KOPT-K1 (cell line): ENCODE measurements around the gene DIAPH3.

ENCODE experiments used
- H3K27ac ChIP-seq: fragments of 200-600 bp; sonication (generic); 2 replicates; pipeline ENCODE4 v1.5.1; 2016; ENCODE audit warnings: antibody characterized with exemption, mild to moderate bottlenecking, low read depth, low read length; ENCODE audit not compliant: poor library complexity, severe bottlenecking
- H3K36me3 ChIP-seq: fragments of 200-600 bp; sonication (generic); 2 replicates; pipeline ENCODE4 v1.5.1; 2017; ENCODE audit warnings: antibody characterized with exemption, mild to moderate bottlenecking, low read length, moderate library complexity; ENCODE audit not compliant: insufficient read depth
- H3K9me3 ChIP-seq: fragments of 200-600 bp; sonication (generic); 2 replicates; pipeline ENCODE4 v1.5.1; 2017; ENCODE audit warnings: antibody characterized with exemption, low read length, mild to moderate bottlenecking; ENCODE audit not compliant: insufficient read depth, poor library complexity, severe bottlenecking

DIAPH3 gene

DNA sequence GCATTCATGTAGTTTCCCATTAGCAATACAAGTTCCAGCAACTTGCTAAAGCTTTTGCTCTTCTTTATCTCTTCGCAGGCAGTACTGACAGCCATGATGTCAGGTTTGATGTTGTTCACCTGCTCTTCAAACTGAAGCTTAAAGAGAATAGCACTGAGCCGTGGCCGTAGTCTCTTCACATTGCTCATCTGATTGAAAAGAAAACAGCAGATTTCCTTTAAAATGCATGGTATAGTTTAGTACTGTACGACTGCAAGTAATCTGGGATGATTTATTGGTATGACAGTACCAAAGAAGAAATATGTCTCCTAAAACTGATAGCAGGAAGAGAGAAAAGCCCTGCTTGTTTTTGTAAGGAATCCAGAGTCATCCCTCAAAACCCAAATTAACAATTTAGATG lies 284.4 kb downstream of the DIAPH3 start:
- H3K9me3 ChIP-seq = no peaks in the 10 kb centered on the region
- no peak overlapping the region for H3K27ac ChIP-seq
- peaks cover 29% of the 10 kb centered on the region for H3K36me3 ChIP-seq

DNA sequence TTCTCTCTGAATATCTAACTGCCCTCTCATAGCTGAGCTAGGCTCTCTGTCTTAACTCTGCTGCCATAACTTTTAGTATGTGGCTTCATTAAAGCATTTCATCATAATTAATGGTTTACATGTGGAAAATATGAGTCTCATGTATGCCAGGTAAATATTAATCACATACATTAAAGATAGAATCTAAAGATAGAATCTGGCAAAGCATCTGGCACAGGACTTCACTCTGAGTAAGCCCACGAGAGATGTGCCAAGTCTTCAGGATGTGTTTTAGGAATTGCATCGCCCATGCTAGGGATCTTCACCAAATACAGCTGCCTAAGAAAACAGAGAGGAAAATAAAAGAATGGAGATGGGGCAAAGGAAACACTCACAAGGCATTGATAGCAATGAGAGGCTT lies 285.8 kb downstream of the DIAPH3 start:
- no peak overlapping the region for H3K27ac ChIP-seq
- H3K9me3 ChIP-seq = no peaks in the 10 kb centered on the region
- peaks cover 35% of the 10 kb centered on the region for H3K36me3 ChIP-seq

DNA sequence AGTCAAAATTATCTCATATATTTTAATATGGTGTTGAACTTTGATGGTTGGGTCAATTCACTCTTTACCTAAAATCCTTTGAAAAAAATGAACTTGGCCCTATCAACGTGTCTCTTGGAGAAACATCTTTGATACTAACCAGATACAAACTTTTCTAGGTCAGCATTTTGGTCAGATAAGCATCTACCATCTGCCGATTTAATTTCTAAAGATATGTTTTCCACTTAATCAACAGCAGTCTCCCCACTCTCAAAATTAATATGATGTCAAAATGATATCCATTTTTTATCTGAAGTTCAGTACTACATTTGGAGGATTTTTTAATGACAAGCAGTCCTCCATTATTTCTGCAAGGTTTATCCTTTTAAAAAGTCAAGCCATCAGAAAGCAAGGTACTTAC lies 288.8 kb downstream of the DIAPH3 start:
- Histone ChIP-seq H3K27ac (no peak overlapping the region), H3K36me3 (peaks cover 50% of the 10 kb centered on the region), H3K9me3 (no peaks in the 10 kb centered on the region)

DNA sequence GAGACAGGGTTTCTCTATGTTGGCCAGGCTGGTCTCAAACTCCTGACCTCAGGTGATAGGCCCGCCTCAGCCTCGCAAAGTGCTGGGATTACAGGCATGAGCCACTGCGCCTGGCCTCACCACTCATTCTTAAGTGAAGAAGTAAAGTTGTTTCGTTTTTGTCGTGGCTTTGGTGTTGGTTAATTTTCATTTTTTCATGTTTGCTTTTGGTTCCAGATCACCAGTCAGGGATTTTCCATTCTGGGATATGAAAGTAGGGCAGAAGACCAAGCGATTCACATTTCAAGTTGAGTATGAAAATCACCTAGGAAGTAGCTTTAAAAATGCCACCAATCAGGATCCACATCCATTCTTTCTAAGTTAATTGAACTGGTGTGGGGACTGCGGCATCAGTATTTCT lies 289.9 kb downstream of the DIAPH3 start:
- H3K27ac ChIP-seq = no peak overlapping the region
- no peaks in the 10 kb centered on the region for H3K9me3 ChIP-seq
- H3K36me3 ChIP-seq = peaks cover 47% of the 10 kb centered on the region

DNA sequence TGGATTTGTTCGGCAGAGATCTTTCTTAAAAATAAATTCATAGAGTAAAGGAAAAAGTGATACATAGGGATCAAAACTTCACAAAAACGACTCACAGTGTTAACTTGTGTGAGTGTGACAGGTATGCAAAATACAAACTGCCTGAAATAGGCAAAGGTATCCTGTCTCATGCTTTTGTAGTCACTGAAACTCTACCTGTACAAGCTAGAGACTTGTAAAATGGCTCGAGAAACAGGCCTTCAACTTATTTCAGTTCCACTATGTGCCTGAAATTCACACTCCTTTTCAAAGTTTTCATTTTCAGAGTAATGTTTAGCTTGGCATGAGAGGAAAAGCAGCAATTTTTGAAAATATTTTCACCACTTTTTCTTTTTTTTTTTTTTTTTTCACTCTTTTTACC lies 290.4 kb downstream of the DIAPH3 start:
- Histone ChIP-seq H3K27ac (no peak overlapping the region), H3K9me3 (no peaks in the 10 kb centered on the region), H3K36me3 (peaks cover 46% of the 10 kb centered on the region)

DNA sequence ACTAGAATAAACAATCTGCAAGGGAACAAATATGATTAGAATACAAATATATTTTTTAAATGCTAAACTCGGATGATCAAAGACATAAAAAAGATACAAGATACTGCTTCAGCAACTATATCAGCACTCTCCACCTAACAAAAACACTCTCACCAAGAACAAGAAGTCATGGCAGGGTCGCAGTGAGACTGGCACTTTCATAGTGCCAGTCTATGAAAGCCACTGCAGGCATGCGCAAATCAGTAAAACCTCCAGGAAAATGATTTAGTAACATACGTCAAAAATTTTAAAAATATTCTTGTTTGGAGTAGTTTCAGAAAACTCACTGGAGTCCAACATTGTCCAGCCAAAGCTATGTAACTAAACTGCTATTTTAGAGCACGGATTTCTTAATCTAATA lies 295.9 kb downstream of the DIAPH3 start:
- Histone ChIP-seq H3K9me3 (no peaks in the 10 kb centered on the region), H3K36me3 (peaks cover 19% of the 10 kb centered on the region; the same call in 1 of the 2 replicates), H3K27ac (no peak overlapping the region)

DNA sequence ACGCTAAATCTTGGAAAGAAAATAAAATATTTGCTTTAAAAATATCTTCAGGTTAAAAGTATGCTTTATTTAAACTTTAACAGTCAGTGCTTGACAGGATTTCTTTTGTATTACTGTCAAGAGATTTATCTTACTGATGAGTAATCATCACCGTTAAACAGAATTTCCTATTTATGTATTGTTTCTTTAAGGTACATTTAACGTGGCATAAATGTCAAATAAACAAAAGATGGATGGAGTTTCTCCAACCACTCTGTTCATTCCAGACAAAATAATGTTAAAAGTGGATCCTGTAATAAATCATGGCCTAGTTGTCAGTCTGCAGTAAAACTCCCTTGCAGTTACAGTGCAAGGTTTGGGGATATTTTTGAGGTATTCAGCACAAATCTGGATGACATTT lies 298.3 kb downstream of the DIAPH3 start:
- no peaks in the 10 kb centered on the region for H3K9me3 ChIP-seq
- H3K27ac ChIP-seq = no peak overlapping the region
- 0 out of 2 replicates have a peak, but pooled peaks cover 10% of the 10 kb centered on the region for H3K36me3 ChIP-seq

DNA sequence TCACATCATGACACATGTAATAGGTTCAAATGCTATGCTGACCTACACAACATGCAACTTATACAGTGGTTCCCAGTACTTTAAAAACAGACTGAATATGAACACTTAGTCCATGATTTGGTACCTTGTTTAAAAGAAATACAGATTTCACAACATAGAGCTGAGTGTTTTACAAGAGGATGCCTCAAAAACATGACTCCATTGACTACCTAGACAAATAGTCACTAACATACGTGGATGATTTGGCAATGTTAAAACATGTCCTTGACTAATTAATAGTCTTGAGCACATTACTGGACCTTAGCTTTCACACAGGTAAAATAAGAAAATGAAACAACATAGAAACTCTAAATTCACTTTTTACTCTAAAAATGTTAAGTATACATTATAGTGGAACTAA lies 300.1 kb downstream of the DIAPH3 start:
- no peak overlapping the region for H3K27ac ChIP-seq
- peaks cover 10% of the 10 kb centered on the region; the same call in 1 of the 2 replicates for H3K36me3 ChIP-seq
- no peaks in the 10 kb centered on the region for H3K9me3 ChIP-seq

DNA sequence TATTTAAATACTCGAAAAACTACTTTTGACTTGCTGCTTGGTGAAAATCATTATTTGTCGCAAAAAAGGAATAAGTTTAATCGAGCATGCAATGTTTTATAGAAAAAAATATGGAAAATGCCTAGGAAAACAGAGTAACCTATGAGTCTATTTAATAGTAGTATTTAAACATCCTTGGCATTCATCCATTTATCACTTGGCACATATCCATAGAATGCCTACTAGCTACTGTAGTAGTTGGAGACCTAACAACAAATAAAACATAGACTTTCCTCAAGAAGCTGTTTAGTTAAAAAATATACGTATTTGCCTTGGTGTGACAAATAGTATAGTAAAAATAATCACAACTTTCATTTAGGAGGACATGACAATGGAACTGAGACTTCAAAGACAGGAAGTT lies 302.1 kb downstream of the DIAPH3 start:
- Histone ChIP-seq H3K9me3 (no peaks in the 10 kb centered on the region), H3K27ac (no peak overlapping the region), H3K36me3 (peaks cover 17% of the 10 kb centered on the region)

DNA sequence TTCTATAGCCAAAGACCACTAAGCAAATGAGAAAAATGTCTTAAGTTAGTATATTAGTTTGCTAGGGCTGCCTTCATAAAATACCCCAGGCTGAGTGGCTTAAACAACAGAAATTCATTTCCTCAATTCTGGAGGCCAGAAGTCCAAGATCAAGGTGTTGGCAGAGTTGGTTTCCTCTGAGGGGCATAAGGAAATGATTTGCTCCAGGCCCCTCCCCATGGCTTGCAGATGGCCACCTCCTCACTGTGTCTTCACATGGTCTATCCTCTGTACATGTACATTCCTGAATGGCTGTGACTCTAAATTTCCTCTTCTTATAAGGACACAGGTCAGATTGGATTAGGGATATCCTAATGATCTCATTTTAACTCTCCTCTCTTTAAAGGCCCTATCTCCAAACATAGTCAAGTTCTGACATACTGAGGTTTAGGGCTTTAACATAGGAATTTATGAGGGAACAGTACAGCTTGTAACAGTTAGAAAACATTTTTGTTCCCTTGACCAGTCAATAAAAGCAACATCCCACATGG lies 307.4 kb downstream of the DIAPH3 start:
- Histone ChIP-seq H3K9me3 (peaks cover 4% of the 10 kb centered on the region), H3K36me3 (peaks cover 43% of the 10 kb centered on the region), H3K27ac (no peak overlapping the region)

DNA sequence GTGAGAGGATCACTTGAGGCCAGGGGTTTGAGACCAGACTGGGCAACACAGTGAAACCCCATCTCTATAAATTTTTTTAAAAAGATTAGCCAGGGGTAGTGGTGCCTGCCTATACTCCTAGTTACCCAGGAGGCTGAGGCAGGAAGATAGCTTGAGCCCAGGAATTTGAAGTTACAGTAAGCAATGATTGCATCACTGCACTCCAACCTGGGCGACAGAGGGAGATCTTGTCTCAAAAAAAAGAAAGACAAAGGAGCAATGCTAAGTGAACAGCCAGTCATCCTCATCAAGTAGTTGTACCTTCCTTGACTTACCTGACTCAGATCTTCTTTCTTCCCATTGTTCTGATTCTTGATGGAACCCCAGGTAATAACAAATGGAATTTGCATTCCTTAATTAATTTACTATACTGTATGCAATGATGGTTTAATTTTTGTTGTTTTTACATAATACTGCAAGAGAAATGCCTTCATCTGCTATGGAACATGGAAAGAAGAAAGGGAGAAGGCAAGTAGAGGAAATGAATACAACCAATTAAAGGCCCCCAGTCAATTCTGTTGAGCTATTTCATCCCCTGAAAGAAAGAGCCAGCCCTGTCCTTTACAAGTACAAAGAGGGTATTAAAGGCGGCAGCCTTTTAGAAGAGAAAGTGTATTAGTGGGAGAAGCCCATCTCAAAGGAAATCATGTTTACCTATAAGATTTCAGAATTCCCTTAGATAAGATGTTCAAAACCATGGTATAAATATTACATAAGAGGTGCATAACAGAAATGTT lies 316.7 kb downstream of the DIAPH3 start:
- Histone ChIP-seq H3K36me3 (no peaks in the 10 kb centered on the region), H3K9me3 (peaks cover 7% of the 10 kb centered on the region), H3K27ac (no peak overlapping the region)

DNA sequence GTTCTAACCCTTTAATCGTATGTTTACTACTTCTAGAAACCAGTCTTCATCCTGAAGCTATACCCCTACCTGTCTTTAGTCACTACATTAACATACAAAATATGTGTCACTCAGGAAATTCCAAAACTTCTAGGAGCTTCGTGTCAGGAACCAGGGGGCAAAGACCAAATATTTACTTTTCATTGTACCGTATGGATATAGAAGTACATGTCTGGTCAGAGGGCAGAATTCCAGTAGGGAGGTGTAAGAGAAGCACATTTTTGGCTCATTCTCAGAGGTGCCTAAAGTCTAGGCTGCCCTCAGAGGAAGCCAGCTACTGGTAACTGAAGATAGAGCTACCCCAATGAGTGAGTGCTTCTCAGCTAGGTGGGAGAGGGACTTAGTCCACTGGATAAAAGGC lies 320.7 kb downstream of the DIAPH3 start:
- Histone ChIP-seq H3K9me3 (no peaks in the 10 kb centered on the region), H3K27ac (no peak overlapping the region), H3K36me3 (0 out of 2 replicates have a peak, but pooled peaks cover 5% of the 10 kb centered on the region)

DNA sequence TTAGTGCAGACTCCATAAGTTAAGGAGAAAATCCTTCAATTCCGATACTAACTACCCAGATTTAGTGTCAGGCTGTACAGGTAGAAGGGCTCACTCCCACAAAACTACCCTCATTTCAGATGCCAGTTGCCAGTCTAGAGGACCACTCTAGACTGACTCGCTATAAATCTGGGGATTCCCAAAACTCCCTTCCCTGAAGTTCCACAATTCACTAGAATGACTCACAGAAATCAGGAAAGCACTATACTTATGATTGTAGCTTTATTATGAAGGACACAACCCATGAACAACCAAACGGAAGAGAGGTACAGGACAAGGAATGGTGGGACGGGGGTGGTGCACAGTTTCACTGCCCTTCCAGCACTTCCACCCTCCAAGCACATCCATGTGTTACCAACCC lies 321.2 kb downstream of the DIAPH3 start:
- Histone ChIP-seq H3K9me3 (no peaks in the 10 kb centered on the region), H3K27ac (no peak overlapping the region), H3K36me3 (0 out of 2 replicates have a peak, but pooled peaks cover 5% of the 10 kb centered on the region)

DNA sequence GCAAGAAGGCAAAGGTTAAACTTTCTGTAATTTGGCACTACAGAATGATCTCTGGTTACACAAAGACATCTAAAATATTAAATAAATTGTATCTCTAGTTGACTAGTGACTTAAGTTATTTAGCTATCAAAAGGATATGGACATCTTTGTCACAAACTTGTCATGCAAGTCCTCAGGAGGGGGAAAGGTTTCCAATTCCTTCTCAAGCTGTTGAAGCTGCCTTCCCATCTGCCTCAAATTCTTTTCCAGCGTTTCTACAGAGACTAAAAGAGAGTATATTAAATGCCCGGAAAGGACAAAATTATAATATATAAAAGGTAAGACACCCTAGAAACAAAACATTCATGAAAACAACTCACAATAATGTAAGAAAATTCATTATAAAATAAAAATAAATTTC lies 324.5 kb downstream of the DIAPH3 start:
- no peaks in the 10 kb centered on the region for H3K9me3 ChIP-seq
- H3K27ac ChIP-seq = no peak overlapping the region
- H3K36me3 ChIP-seq = peaks cover 9% of the 10 kb centered on the region; the same call in 1 of the 2 replicates

DNA sequence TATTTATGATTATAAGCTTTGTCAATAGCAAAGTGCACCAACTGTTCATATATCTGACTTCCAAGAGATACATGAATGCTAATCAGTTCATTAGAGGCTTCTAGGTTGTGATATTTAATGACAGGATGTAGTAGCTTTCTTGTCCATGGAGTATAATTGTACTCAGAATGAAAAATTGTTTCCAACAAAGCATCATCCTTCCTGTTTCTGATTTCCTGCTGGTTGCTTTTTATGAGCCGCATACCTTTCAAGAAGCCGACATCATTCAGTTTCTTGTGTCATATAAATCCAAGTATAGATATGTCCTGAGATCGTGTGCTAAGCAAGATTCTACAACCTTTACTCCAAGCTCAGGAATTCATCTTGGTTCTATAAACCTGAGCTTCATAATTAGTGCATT lies 326.6 kb downstream of the DIAPH3 start:
- Histone ChIP-seq H3K9me3 (no peaks in the 10 kb centered on the region), H3K36me3 (peaks cover 9% of the 10 kb centered on the region; the same call in 1 of the 2 replicates), H3K27ac (no peak overlapping the region)

DNA sequence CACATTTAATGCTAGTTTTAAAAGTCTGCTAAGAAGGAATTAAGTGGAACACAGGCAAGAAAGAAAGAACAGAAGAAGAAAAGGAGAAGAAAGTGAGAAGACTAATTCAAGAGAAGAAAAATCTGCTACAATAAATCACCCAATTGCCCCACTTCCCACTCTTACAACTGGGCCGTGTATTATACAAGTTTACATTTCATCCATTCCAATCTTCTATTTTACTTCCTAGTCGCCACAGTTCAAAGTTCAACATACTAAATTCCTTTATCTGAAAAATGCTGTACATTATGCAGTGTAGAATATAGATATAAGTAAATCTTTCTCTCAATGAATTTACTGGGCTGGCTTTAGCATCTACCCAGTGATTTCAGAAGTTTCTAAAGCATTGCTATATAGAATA lies 328.2 kb downstream of the DIAPH3 start:
- Histone ChIP-seq H3K9me3 (no peaks in the 10 kb centered on the region), H3K36me3 (peaks cover 9% of the 10 kb centered on the region; the same call in 1 of the 2 replicates), H3K27ac (no peak overlapping the region)
